A549 (cell line): Measurements from ENCODE around the gene HPCAL1. TPM values are rescaled to one million over a fixed set of nuclear protein-coding genes. Genes with fewer than 3 reads are reported as not detected.
A peak's percentile ranks its signal among the peaks of the same experiment; 100 is the strongest.

Source experiments
- ATAC-seq, 2 experiments: fragments of 200-7000 bp in 1 of 2; fragments of >200 bp in 1 of 2; cut with Nextera tagmentation in 1 of 2; cut with Tn5 transposase in 1 of 2; 3 replicates each; pipeline versions ENCODE4 v1.8.0 to v1.9.1; 2018 to 2020; ENCODE audit warnings: mild to moderate bottlenecking in 1 of 2, moderate library complexity in 1 of 2
- CTCF ChIA-PET: fragments of 300-600 bp; sonication (Branson Sonifier 250); formaldehyde crosslinking; extraction: SDS; loops from one replicate; lab custom pipeline; 2021; ENCODE audit warnings: antibody characterized with exemption, inconsistent platforms; lab: Yijun Ruan, JAX
- POLR2A ChIA-PET: fragments of 350-600 bp; formaldehyde crosslinking; extraction: SDS; loops from one replicate; lab custom pipeline; 2021; ENCODE audit warnings: antibody characterized with exemption, inconsistent platforms; lab: Yijun Ruan, JAX
- DNase-seq, 2 experiments: peaks; one replicate each; pipeline versions ENCODE4 v3.0.0 to v3.0.0-alpha.2; 2011 to 2016; ENCODE audit warnings: low read depth in 1 of 2, low spot score in 1 of 2
- FAIRE-seq: peaks from 2 replicates; lab custom pipeline; 2011; peaks lifted over from hg19 to GRCh38; lab: Jason Lieb, UNC
- H3K27ac ChIP-seq, 2 experiments: fragments of >200 bp; sonication (Bioruptor Twin); formaldehyde crosslinking; 3 replicates each; pipeline ENCODE4 v1.5.1; 2016 to 2017
- H3K4me1 ChIP-seq: fragments of >200 bp; sonication (Bioruptor Twin); formaldehyde crosslinking; 3 replicates; pipeline ENCODE4 v1.6.1; 2016
- H3K4me2 ChIP-seq: fragments of >200 bp; sonication (Bioruptor Twin); formaldehyde crosslinking; 3 replicates; pipeline ENCODE4 v1.6.1; 2016
- H3K4me3 ChIP-seq: fragments of >200 bp; sonication (Bioruptor Twin); formaldehyde crosslinking; 3 replicates; pipeline ENCODE4 v1.5.1; 2016
- H3K9me3 ChIP-seq: fragments of >200 bp; sonication (Bioruptor Twin); formaldehyde crosslinking; 3 replicates; pipeline ENCODE4 v1.6.1; 2016
- CTCF ChIP-seq: fragments of >200 bp; sonication (Bioruptor Twin); formaldehyde crosslinking; IDR thresholded peaks from 3 replicates; pipeline ENCODE4 v1.5.1; 2016
- EHMT2 ChIP-seq: fragments of 200-600 bp; sonication (generic); IDR thresholded peaks from 2 replicates; pipeline ENCODE4 v1.6.1; 2016; ENCODE audit warnings: antibody characterized with exemption, low read depth, mild to moderate bottlenecking, moderate library complexity
- FOSB ChIP-seq: fragments of 250-450 bp; sonication (Bioruptor Pico); IDR thresholded peaks from 2 replicates; pipeline ENCODE4 v1.5.0; 2020; ENCODE audit warnings: mild to moderate bottlenecking, moderate library complexity
- FOXS1 ChIP-seq: fragments of 250-450 bp; sonication (Bioruptor Pico); IDR thresholded peaks from 2 replicates; pipeline ENCODE4 v1.5.0; 2020; ENCODE audit warnings: mild to moderate bottlenecking, moderate library complexity
- HOXB5 ChIP-seq: fragments of 250-450 bp; sonication (Bioruptor Pico); IDR thresholded peaks from 2 replicates; pipeline ENCODE4 v1.5.0; 2020; ENCODE audit warnings: mild to moderate bottlenecking, moderate library complexity
- KDM5A ChIP-seq: fragments of 200-600 bp; sonication (generic); IDR thresholded peaks from 2 replicates; pipeline ENCODE4 v1.6.1; 2016; ENCODE audit warnings: antibody characterized with exemption, mild to moderate bottlenecking
- NR3C1 ChIP-seq: fragments of >200 bp; sonication (Bioruptor Twin); formaldehyde crosslinking; IDR thresholded peaks from 3 replicates; pipeline ENCODE4 v1.6.1; 2017
- RAD21 ChIP-seq, 2 experiments: fragments of >200 bp in 1 of 2; sonication (Bioruptor Twin) in 1 of 2; formaldehyde crosslinking in 1 of 2; IDR thresholded peaks in 1 of 2; conservative IDR thresholded peaks in 1 of 2; 2 replicates in 1 of 2; 3 replicates in 1 of 2; pipeline ENCODE4 v1.6.1; 2012 to 2018; ENCODE audit warnings: inconsistent platforms in 1 of 2
- RNF2 ChIP-seq: fragments of 200-600 bp; sonication (generic); IDR thresholded peaks from 2 replicates; pipeline ENCODE4 v1.6.1; 2016; ENCODE audit warnings: low read depth, mild to moderate bottlenecking, antibody characterized with exemption, moderate library complexity, borderline replicate concordance
- WGBS: methylation state at CpG from one replicate; pipeline ENCODE4 v1.1.6; 2017; ENCODE audit errors: missing lambda C conversion rate; 5-methylcytosine and 5-hydroxymethylcytosine counted together
- polyA plus RNA-seq, 4 experiments: library from polyadenylated mRNA; depleted of rRNA in 3 of 4; stranded (reverse); fragments of >200 nt; fragmentation: RNase III in 1 of 4; extraction: RNeasy Plus Mini Kit Qiagen cat#74134 plus additional on column Dnase treatment in 1 of 4; gene quantifications; 2 replicates in 3 of 4; 3 replicates in 1 of 4; pipeline ENCODE4 v1.2.3, GENCODE V29; 2011 to 2017
- TF ChIP-seq, protein P1 (sequence below): fragments of 200-600 bp; sonication (generic); IDR thresholded peaks from 2 replicates; pipeline ENCODE4 v1.6.1; 2016; ENCODE audit warnings: antibody characterized with exemption, mild to moderate bottlenecking, moderate library complexity

Gene HPCAL1
- polyA plus RNA-seq, 2 of the 4 experiments (the other 2 are of a cell fraction) = 44.4 to 66.4 TPM

DNA sequence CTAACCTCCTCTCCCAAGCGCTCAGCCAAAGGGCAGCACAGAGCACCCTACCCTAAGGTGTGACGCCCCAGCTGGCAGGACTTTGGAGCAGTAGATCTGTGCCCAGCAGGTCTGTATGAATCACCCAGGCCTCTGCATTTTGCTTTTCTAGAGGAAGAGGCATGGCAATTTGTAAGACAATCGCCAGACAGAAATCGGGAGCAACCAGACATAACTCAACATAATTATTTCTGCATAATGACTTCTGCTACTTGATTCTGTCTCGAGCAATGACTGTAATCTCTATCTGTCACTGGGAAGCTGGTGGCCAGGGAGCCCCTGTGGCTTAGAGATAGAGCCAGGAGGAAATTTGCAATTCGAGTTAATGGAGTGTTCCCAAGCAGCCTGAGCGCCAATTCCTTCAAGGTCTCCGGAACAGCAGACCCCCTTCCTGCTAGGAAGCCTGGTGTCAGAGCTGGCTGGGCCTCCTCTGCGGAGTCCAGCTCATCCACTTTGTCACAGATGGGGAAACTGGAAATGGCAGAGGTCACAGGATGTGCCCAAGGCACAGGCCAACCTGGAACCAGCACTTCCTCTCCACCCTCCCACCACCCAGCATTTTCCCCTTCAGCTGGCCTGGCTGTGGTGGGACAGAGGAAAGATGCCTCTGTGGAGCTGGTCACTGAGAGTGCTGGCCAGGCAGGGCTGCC is 90.4 kb downstream of the HPCAL1 start:
- Histone ChIP-seq H3K4me1 (peaks cover 52% of the 10 kb centered on the region), H3K9me3 (no peaks in the 10 kb centered on the region), H3K4me2 (no peak overlapping the region; the same call in 2 of the 3 replicates), H3K4me3 (no peak overlapping the region), H3K27ac (peak overlapping the region; percentile 26 to 47; a peak in 4 of 6 replicates)
- DNase-seq (no peak), FAIRE-seq (no peak), ATAC-seq (no peak)
- ChIA-PET CTCF (interaction anchor here (0.7 to 7.8 kb wide), 8 partner anchors 10 to 230 kb away, joined by 3 to 44 read pairs (median 4); no protein-coding TSS in a partner anchor), POLR2A (no interaction called here)
- 90% methylated on average over 9 of the region's 9 CpGs for WGBS
- TF ChIP-seq FOSB (CRISPR knock-in tag) = no peak

DNA sequence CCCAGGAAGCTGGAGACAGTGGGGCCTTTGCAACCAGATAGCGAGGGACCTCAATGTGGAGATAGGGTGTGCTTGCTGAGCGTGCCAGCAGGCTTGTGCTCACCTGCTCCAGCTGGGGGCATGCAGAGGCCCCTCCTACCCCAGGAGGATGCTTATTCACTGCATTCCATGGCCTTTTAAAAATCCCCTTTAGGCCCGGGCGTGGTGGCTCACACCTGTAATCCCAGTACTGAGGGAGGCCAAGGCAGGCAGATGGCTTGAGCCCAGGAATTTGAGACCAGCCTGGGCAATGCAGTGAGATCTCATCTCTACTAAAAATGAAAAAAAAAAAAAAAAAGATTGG is 90.9 kb downstream of the HPCAL1 start:
- no peak for DNase-seq
- WGBS = 95% methylated on average over 4 of the region's 4 CpGs

DNA sequence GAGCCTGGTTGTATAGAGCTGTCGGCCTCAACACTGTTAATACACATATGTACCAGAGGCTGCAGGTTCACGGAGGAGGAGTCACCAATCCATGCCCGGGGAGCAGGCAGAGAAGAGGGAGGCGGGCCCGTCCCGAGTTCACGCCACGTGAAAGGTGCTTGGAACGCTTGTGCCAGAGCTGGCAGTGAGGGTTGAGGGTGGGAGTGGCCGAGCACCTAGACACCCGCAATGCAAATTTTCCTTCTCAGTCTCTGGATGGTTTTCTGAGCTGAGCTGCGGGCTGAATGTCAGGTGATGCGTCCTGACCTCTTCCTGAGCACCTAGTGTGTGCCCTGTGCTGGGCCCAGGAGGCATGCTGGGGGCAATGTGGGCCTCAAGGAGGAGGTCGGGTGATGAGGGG is 93.2 kb downstream of the HPCAL1 start:
- no peak; a peak in 1 of 6 replicates for ATAC-seq
- peaks cover 35% of the 10 kb centered on the region for H3K4me1 ChIP-seq
- no peak for FAIRE-seq
- WGBS = 91% methylated on average over 14 of the region's 14 CpGs
- TF ChIP-seq EHMT2 (no peak), RNF2 (no peak), HOXB5 (CRISPR knock-in tag) (no peak), CTCF (no peak), FOXS1 (CRISPR knock-in tag) (no peak)
- no peaks in the 10 kb centered on the region for H3K9me3 ChIP-seq
- H3K4me3 ChIP-seq = no peak overlapping the region
- DNase-seq = no peak
- H3K27ac ChIP-seq = no peak overlapping the region
- ChIA-PET CTCF (interaction anchor here (1.0 kb wide), 1 partner anchor 13 kb away, joined by 4 read pairs; no protein-coding TSS in a partner anchor), POLR2A (no interaction called here)
- H3K4me2 ChIP-seq = no peak overlapping the region

More for the DNA sequence above, 90.9 kb downstream of the HPCAL1 start:
- Histone ChIP-seq H3K9me3 (no peaks in the 10 kb centered on the region), H3K4me3 (no peak overlapping the region), H3K27ac (peak overlapping the region; percentile 26 to 47; a peak in 3 of 6 replicates), H3K4me1 (peaks cover 52% of the 10 kb centered on the region), H3K4me2 (no peak overlapping the region)
- ATAC-seq (no peak), FAIRE-seq (no peak)
- ChIA-PET POLR2A (interaction anchor here (0.7 kb wide), 1 partner anchor 53 kb away, joined by 4 read pairs; no protein-coding TSS in a partner anchor), CTCF (interaction anchor here (0.6 to 7.8 kb wide), 7 partner anchors 11 to 231 kb away, joined by 3 to 44 read pairs (median 4); no protein-coding TSS in a partner anchor)
- no peak for TF ChIP-seq RNF2
- TF ChIP-seq KDM5A = no peak
- no peak for TF ChIP-seq RAD21 (conservative IDR thresholded peaks at IDR 0.05 in 1 of 2, IDR thresholded peaks at IDR 0.05 in 1 of 2)
- no peak for TF ChIP-seq CTCF

DNA sequence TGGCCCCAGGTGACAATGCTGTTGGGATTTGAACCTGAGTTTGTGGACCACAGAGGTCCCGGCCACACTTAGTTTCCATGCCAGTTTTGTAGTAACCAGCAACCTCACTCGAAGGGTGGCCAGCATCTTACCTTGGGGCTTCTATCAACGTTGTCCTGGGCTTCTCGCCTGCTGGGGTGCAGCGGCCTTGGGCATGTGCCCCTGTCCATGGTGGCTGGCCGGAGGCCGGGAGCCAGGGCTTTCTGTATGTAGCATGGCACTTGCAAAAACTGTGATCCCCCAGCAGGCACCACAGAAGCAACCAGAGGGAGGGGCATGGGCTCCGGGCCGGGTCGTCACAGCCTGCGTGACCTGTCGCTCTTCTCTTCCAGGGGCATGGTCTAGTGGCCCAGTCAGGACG is 93.8 kb downstream of the HPCAL1 start:
- 88% methylated on average over 13 of the region's 13 CpGs for WGBS
- ATAC-seq (no peak; a peak in 2 of 6 replicates), DNase-seq (no peak), FAIRE-seq (no peak)
- TF ChIP-seq, protein P1, sequence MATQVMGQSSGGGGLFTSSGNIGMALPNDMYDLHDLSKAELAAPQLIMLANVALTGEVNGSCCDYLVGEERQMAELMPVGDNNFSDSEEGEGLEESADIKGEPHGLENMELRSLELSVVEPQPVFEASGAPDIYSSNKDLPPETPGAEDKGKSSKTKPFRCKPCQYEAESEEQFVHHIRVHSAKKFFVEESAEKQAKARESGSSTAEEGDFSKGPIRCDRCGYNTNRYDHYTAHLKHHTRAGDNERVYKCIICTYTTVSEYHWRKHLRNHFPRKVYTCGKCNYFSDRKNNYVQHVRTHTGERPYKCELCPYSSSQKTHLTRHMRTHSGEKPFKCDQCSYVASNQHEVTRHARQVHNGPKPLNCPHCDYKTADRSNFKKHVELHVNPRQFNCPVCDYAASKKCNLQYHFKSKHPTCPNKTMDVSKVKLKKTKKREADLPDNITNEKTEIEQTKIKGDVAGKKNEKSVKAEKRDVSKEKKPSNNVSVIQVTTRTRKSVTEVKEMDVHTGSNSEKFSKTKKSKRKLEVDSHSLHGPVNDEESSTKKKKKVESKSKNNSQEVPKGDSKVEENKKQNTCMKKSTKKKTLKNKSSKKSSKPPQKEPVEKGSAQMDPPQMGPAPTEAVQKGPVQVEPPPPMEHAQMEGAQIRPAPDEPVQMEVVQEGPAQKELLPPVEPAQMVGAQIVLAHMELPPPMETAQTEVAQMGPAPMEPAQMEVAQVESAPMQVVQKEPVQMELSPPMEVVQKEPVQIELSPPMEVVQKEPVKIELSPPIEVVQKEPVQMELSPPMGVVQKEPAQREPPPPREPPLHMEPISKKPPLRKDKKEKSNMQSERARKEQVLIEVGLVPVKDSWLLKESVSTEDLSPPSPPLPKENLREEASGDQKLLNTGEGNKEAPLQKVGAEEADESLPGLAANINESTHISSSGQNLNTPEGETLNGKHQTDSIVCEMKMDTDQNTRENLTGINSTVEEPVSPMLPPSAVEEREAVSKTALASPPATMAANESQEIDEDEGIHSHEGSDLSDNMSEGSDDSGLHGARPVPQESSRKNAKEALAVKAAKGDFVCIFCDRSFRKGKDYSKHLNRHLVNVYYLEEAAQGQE = peak; percentile 47; the same call in 1 of the 2 replicates
- no peak for TF ChIP-seq NR3C1
- H3K4me2 ChIP-seq = no peak overlapping the region
- CTCF ChIA-PET = interaction anchor here (1.0 to 1.2 kb wide), 3 partner anchors 10 to 13 kb away, joined by 3 to 4 read pairs (median 4); no protein-coding TSS in a partner anchor
- H3K4me1 ChIP-seq = peaks cover 37% of the 10 kb centered on the region
- no peaks in the 10 kb centered on the region for H3K9me3 ChIP-seq
- POLR2A ChIA-PET = no interaction called here
- no peak overlapping the region; a peak in 1 of 6 replicates for H3K27ac ChIP-seq
- H3K4me3 ChIP-seq = no peak overlapping the region
